NCI-H187 treated with DMSO at 0.1 percent for 48 hours (cell line): ENCODE measurements around the gene BEAN1.
"Not testable (repeated sequence)": the region's sequence is repeated elsewhere in the genome, so short reads cannot be mapped to it uniquely, and the experiment has no call there.

Experiments used
- DNase-seq: peaks from one replicate; lab custom pipeline; 2025; lab: John Stamatoyannopoulos, UW

The BEAN1 gene

DNA sequence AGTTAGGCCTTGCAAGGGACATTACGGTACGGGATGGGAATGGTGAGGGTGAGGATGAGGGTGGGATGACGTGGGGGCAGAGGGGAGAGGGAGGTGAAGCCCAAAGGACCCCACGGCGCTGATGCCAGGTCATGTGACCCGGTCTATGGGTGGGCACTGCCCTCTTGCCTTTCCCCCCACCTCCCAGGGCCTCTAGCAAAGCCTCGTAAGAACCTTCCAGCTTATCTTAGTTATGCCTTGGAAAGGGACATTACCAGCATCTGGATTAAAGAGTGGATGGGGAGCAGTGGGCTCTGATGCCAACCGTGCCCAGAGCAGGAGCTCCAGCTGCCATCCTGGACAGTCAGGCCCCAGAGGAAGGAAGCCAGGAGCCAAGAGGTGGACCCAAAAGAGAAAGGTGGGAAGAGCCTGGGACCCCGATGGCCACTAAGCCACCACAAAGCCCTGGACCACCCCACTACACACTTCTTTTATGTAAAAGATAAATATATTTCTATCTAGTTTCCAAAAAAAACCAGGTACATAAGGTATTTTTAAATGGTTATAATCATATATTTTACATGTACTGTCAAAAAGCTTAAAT lies 81.9 kb downstream of the BEAN1 start:
- DNase-seq: no peak

DNA sequence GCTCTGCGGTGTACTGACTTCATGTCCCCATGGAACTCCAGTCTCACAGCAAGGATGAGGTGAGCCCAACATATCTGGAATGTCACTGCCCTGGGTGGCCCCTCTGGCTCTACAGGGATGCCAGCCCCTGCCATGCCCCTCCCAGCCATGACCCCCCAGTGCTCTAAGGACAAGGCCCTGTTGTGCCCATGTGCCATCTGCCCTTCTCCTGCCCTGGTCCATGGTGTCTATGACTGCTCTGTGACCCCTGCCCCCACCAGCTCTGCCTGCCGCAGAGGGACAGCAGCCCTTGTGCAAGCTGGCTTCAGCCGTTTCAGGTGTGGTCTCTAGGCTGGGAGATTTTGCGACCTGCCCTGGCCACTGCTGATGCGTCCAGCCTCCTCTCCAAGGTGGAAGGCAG lies 82.5 kb downstream of the BEAN1 start:
- DNase-seq: no peak

GRCh38 chr16:66510298-66510697 lies 83.2 kb downstream of the BEAN1 start:
- no peak for DNase-seq

DNA sequence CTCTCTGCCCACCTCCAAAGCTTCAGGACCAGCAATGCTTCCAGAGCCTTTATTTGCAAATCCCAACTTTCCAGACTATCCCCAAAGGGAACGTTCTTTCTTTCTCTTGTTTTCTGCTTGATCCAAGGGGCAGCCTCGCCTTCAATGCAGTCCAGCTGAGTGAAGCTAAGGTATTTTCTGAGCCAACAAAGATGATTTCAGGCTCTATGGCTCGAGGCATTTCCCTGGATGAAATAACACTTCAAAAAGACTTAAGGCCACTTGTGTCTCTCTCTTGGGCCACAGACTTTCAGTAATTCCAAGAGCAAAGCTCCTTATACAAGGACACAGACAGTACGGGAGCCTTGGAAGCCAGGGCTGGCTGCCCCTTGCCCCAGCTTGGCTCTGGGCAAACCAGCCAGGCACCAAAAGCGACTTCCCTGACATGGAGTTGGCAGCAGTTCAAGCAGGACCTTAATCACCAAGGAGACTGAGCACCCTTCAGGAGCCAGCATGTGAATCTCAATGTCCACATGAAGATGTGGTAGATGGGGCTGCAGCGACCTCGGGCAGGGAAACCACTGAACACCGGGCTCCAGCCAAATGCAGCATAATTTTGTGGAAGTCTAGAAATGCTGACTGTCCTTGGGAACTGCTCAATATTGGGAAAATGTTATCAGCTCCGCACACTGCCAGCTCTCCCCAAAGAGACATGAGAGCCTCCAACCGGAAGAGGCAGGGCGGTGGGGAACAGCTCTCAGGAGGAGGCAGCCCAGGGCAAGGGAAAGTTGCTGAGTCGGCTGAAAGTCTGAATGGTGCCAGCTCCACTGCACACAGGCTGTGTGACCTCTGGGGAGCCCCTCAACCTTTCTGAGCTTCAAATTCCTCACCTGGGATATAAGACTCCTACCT lies 83.9 kb downstream of the BEAN1 start:
- DNase-seq: no peak

GRCh38 chr16:66511602-66512271 lies 84.6 kb downstream of the BEAN1 start:
- DNase-seq: no peak

GRCh38 chr16:66512272-66513110 lies 85.4 kb downstream of the BEAN1 start:
- DNase-seq: no peak

GRCh38 chr16:66513111-66513723 lies 86.1 kb downstream of the BEAN1 start:
- DNase-seq: no peak

- DNase-seq: not testable (repeated sequence)
These were observed 87.3 kb downstream of the BEAN1 start for GRCh38 chr16:66514391-66514790.

DNA sequence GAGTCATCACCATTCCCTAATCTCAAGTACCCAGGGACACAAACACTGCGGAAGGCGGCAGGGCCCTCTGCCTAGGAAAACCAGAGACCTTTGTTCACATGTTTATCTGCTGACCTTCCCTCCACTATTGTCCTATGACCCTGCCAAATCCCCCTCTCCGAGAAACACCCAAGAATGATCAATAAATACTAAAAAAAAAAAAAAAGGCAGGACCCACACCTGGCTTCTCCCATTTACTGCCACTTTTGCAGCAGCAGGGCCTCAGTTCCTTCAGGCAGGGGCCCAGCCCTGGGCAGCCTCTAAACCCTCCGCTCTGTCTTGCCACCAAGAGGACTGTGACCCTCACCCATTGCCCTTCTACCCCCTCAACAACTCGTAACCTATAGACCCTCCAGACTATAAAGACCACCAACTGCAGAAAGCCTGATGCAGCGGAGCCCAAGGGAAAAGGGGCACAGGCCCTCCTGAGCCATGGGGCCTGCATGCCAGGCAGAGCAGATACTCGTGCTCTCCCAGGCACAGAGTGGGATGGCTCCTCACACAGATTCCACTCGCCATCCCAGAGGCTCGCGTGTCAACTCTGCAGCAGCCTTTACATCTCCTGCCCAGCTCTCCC lies 88.0 kb downstream of the BEAN1 start:
- not testable (repeated sequence) for DNase-seq

- DNase-seq: no peak
These were observed 88.8 kb downstream of the BEAN1 start for GRCh38 chr16:66515596-66516508.

DNA sequence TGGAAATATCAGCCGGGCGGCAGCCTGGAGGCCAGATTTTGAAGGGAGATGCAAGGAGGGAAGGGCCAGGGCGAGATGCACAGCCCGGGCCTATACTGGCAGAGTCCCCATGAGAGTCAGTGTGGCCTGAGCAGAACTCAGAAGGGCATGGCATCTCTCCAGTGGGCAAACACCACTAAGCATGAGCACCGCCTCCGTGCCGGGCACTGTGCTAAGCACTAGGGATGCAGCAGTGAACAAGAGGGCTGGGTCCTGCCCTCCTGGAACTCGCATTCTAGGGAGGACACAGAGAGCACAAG lies 89.4 kb downstream of the BEAN1 start:
- no peak for DNase-seq

- no peak for DNase-seq
These were observed 89.9 kb downstream of the BEAN1 start for GRCh38 chr16:66516808-66517585.

- DNase-seq: no peak
These were observed 90.6 kb downstream of the BEAN1 start for GRCh38 chr16:66517586-66518263.

GRCh38 chr16:66519482-66520373 lies 92.6 kb downstream of the BEAN1 start:
- DNase-seq: no peak

GRCh38 chr16:66520406-66521170 lies 93.5 kb downstream of the BEAN1 start:
- DNase-seq: no peak

DNA sequence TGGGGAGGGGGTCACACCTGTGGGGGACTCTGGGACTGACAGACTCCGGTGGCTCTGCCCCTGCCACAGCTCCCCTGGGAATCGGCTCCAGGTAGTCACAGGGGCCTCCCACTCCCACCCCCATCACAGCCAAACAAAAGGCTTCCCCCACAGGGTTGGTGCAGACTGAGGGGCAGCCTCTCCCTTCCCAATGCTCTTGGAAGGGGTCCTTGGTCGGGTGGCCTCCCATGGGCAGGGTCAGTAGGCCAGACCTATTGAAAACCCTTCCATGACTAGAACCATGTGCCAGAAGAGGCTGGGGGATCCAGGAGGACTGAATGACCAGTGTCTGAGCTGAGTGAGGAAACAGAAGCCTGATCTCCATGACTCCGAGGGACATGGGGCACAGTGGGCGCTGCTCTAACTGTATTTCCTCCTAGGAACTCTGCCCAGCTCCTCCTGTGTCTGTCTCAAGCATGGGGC lies 94.2 kb downstream of the BEAN1 start:
- DNase-seq: no peak
